ENCODE measurements around the gene C1D.

C1D gene

GRCh38 chr2:67991456-67991855, 71.3 kb downstream of the C1D start:
- no peak for DNase-seq (ENCODE audit: low read depth)
- in situ Hi-C loops (cut with HindIII; ENCODE audit: low sequenced_read_pairs): no loop called here
- H3K4me3 ChIP-seq (ENCODE audit: low read depth, low read length): no peak overlapping the region
- no peak for TF ChIP-seq CTCF (IDR thresholded peaks at IDR 0.05; ENCODE audit: low read depth, low read length, missing control alignments)
